Uterus (tissue), 4 donors: ENCODE data around the gene PEX3. TPM values are rescaled to one million over a fixed set of nuclear protein-coding genes. Genes with fewer than 3 reads are reported as not detected.
"Not testable (repeated sequence)": the region's sequence is repeated elsewhere in the genome, so short reads cannot be mapped to it uniquely, and the experiment has no call there.

Source experiments
- DNase-seq, 2 donors: peaks; one replicate each; pipeline ENCODE4 v3.0.0-alpha.2; 2019 to 2020
- H3K27ac ChIP-seq, 2 donors: fragments of 200-600 bp; sonication (generic); 1 replicate in 1 of 2; 2 replicates in 1 of 2; pipeline ENCODE4 v1.5.1; 2016 to 2018
- H3K27me3 ChIP-seq, 2 donors: fragments of 200-600 bp; sonication (generic); one replicate each; pipeline ENCODE4 v1.5.1; 2018 to 2019; ENCODE audit warnings: control low read depth in 1 of 2
- H3K36me3 ChIP-seq, 2 donors: fragments of 200-600 bp; sonication (generic); one replicate each; pipeline ENCODE4 v1.5.1; 2019; ENCODE audit warnings: control low read depth in 1 of 2
- H3K4me1 ChIP-seq, 2 donors: fragments of 200-600 bp; sonication (generic); one replicate each; pipeline ENCODE4 v1.5.1; 2018 to 2019; ENCODE audit warnings: control low read depth in 1 of 2
- H3K4me3 ChIP-seq, 2 donors: fragments of 200-600 bp; sonication (generic); 1 replicate in 1 of 2; 2 replicates in 1 of 2; pipeline ENCODE4 v1.5.1; 2018 to 2019; ENCODE audit warnings: mild to moderate bottlenecking in 1 of 2
- H3K9me3 ChIP-seq, 2 donors: fragments of 200-600 bp; sonication (generic); one replicate each; pipeline ENCODE4 v1.5.1; 2019; ENCODE audit warnings: control low read depth in 1 of 2
- POLR2A ChIP-seq, 2 donors: fragments of 450-650 bp; IDR thresholded peaks; one replicate each; pipeline ENCODE4 v1.6.1; 2016; ENCODE audit warnings: antibody characterized with exemption in 2 of 2, mild to moderate bottlenecking in 1 of 2, moderate library complexity in 1 of 2
- intact Hi-C: fragments of 100-400 bp; cut with DNase I; formaldehyde crosslinking; loops from one replicate; pipeline ENCODE4 v1.15.1; 2023; ENCODE audit warnings: low total_unique reads
- total RNA-seq, 4 donors: library from RNA; depleted of rRNA in 3 of 4; stranded (reverse); fragments of >200 nt in 3 of 4; gene quantifications; one replicate each; pipeline versions ENCODE4 v1.1.0 to v1.2.4, GENCODE V29; 2014 to 2023
- TF ChIP-seq, protein P1 (sequence below), 4 experiments: fragments of 200-600 bp in 2 of 4; fragments of 450-650 bp in 2 of 4; sonication (generic) in 2 of 4; IDR thresholded peaks; one replicate each; pipeline ENCODE4 v1.5.1; 2016 to 2019; ENCODE audit warnings: antibody characterized with exemption in 4 of 4, mild to moderate bottlenecking in 2 of 4, moderate library complexity in 1 of 4
- donor health status: DM: yes; HTN: yes; CAD: no.

PEX3 gene
- total RNA-seq, 4 donors from 2014 or later: 4.1 to 29.7 (median 19.7) TPM

- no peaks in the 10 kb centered on the region for H3K36me3 ChIP-seq
- no peak overlapping the region for H3K4me3 ChIP-seq
- no peak overlapping the region for H3K27ac ChIP-seq
- no peaks in the 10 kb centered on the region for H3K4me1 ChIP-seq
- H3K27me3 ChIP-seq: no peaks in the 10 kb centered on the region
- intact Hi-C loops: no loop called here
- DNase-seq: no peak
- H3K9me3 ChIP-seq: no peaks in the 10 kb centered on the region
- TF ChIP-seq POLR2A (IDR thresholded peaks at IDR 0.05): no peak
- TF ChIP-seq, protein P1, sequence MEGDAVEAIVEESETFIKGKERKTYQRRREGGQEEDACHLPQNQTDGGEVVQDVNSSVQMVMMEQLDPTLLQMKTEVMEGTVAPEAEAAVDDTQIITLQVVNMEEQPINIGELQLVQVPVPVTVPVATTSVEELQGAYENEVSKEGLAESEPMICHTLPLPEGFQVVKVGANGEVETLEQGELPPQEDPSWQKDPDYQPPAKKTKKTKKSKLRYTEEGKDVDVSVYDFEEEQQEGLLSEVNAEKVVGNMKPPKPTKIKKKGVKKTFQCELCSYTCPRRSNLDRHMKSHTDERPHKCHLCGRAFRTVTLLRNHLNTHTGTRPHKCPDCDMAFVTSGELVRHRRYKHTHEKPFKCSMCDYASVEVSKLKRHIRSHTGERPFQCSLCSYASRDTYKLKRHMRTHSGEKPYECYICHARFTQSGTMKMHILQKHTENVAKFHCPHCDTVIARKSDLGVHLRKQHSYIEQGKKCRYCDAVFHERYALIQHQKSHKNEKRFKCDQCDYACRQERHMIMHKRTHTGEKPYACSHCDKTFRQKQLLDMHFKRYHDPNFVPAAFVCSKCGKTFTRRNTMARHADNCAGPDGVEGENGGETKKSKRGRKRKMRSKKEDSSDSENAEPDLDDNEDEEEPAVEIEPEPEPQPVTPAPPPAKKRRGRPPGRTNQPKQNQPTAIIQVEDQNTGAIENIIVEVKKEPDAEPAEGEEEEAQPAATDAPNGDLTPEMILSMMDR (IDR thresholded peaks at IDR 0.05): no peak
Measured at GRCh38 chr6:143443096-143443495, 7.5 kb upstream of the PEX3 start.

GRCh38 chr6:143447865-143448264, 2.7 kb upstream of the PEX3 start:
- H3K9me3 ChIP-seq, H3K27me3 ChIP-seq, intact Hi-C loops, H3K4me1 ChIP-seq, DNase-seq, H3K27ac ChIP-seq, H3K36me3 ChIP-seq, H3K4me3 ChIP-seq: not testable (repeated sequence)

DNA sequence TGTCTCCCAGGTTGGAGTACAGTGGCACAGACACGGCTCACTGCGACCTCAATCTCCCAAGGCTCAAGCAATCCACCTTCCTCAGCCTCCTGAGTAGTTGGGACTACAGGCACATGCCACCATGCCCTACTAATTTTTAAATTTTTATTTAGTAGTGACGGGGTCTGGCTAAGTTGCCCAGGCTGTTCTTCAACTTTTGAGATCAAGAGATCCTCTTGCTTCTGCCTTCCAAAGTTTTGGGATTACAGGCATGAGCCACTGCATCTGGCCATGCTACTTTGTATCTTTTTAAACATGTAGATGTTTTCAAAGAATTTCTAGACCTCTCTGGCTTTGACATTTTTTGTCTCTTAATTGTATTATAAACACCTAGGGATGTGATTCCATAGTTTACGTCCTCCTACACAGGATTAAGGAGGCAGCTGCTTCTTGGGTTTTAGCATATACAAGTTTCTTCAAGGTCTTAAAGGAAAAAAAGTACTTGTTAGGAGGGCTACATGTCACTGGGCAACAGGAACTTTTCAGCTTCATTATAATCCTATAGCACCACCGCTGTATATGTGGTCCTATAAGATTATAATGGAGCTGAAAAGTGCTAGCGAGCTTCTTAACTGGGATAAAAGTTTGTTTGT, 1.4 kb upstream of the PEX3 start:
- no peaks in the 10 kb centered on the region for H3K9me3 ChIP-seq
- TF ChIP-seq, protein P1 (IDR thresholded peaks at IDR 0.05): no peak
- TF ChIP-seq POLR2A (IDR thresholded peaks at IDR 0.05): no peak
- DNase-seq: no peak
- no peaks in the 10 kb centered on the region for H3K4me1 ChIP-seq
- no peaks in the 10 kb centered on the region for H3K27me3 ChIP-seq
- H3K27ac ChIP-seq: no peak overlapping the region
- intact Hi-C loops: no loop called here
- H3K36me3 ChIP-seq: no peaks in the 10 kb centered on the region
- H3K4me3 ChIP-seq: peak overlapping the region in 1 of 2 donors; percentile 59

DNA sequence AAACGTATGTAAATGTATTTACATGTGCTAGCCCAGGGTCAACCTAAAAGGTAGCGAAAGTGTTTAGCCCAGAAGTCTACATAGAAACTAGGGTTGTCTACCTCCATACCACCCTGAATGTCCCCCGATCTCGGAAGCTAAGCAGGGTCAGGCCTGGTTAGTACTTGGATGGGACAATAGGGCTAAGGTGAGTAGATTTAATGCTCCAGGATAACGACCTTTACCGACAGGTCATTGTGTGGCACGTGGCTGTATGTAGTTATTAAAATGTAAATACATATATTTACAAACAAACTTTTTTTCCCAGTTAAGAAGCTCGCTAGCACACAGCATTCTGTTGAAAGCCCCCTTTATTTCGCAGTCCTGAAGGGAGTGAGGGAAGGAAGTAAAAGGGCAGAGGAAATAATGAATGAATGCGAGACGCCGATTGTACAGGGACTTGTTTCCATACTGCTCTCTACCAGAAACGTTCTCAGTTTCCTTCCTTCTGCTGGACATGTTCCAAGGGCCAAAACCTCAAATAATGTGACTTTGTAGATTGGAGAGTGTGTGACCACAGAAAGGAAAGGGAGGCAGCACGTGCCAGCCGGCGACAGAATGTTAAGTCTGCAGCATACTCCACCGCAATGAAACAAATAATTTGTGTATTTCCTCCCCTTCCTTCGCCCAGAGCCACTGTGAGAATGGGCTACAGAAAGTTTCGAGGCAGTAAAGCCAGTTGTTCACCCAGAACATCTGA, 722 bp upstream of the PEX3 start:
- Histone ChIP-seq H3K27ac (peak overlapping the region; percentile 74), H3K4me1 (no peaks in the 10 kb centered on the region), H3K4me3 (peak overlapping the region; percentile 59 to 61), H3K27me3 (no peaks in the 10 kb centered on the region), H3K36me3 (no peaks in the 10 kb centered on the region), H3K9me3 (no peaks in the 10 kb centered on the region)
- TF ChIP-seq, protein P1 (IDR thresholded peaks at IDR 0.05): no peak
- no peak for TF ChIP-seq POLR2A (IDR thresholded peaks at IDR 0.05)
- no peak for DNase-seq
- intact Hi-C loops: no loop called here

DNA sequence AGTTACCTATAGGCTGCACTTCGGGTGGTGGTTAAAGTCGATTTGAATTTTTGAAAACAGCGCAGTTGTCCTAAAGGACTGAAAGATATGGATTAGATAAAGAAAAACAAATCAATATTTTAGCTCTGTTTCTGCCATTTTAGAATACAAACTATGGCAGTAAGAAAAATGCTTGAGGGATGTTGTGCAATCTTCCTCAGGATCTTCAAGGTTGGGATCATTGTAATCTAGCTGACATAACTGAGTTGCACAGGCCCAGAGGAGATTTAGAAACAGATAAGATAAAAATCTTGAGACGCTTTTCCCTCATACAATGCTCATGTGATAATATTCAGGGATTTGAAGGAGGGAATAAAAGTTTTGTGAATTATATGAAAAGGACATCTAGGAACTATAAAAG, 926 bp downstream of the PEX3 start:
- TF ChIP-seq, protein P1 (IDR thresholded peaks at IDR 0.05): no peak
- no peak for TF ChIP-seq POLR2A (IDR thresholded peaks at IDR 0.05)
- peak overlapping the region; percentile 59 to 61 for H3K4me3 ChIP-seq
- H3K27ac ChIP-seq: peak overlapping the region; percentile 74
- H3K4me1 ChIP-seq: no peaks in the 10 kb centered on the region
- intact Hi-C loops: no loop called here
- no peak for DNase-seq
- no peaks in the 10 kb centered on the region for H3K27me3 ChIP-seq
- no peaks in the 10 kb centered on the region for H3K36me3 ChIP-seq
- no peaks in the 10 kb centered on the region for H3K9me3 ChIP-seq
